HepG2 (cell line): ENCODE data around the gene CEACAM5. TPM values are rescaled to one million over a fixed set of nuclear protein-coding genes. Genes with fewer than 3 reads are reported as not detected.
A peak's percentile ranks its signal among the peaks of the same experiment; 100 is the strongest.

ENCODE experiments used
- HOXA5 ChIP-seq: sonication (generic); formaldehyde crosslinking; IDR thresholded peaks from 2 replicates; pipeline ENCODE4 v1.4.0; 2020; ENCODE audit warnings: missing genetic modification reagents
- IRF1 ChIP-seq: sonication (generic); formaldehyde crosslinking; IDR thresholded peaks from 2 replicates; pipeline ENCODE4 v1.4.0; 2020; ENCODE audit warnings: low read depth, mild to moderate bottlenecking, missing genetic modification reagents
- MIER2 ChIP-seq: IDR thresholded peaks from 2 replicates; pipeline ENCODE4 v1.6.1; 2016; ENCODE audit warnings: missing biosample characterization, missing genetic modification reagents
- REST ChIP-seq, 2 experiments: IDR thresholded peaks; 2 replicates each; pipeline ENCODE4 v1.6.1; 2011 to 2012; ENCODE audit warnings: low read length in 2 of 2, borderline replicate concordance in 1 of 2, low read depth in 1 of 2, mild to moderate bottlenecking in 1 of 2, moderate library complexity in 1 of 2
- SAFB2 ChIP-seq: sonication (generic); formaldehyde crosslinking; IDR thresholded peaks from 2 replicates; pipeline ENCODE4 v1.5.1; 2020; ENCODE audit warnings: missing genetic modification reagents, low read depth, mild to moderate bottlenecking, borderline replicate concordance
- SIX4 ChIP-seq: sonication (generic); formaldehyde crosslinking; IDR thresholded peaks from 2 replicates; pipeline ENCODE4 v1.4.0; 2020; ENCODE audit warnings: missing genetic modification reagents
- TFAP4 ChIP-seq: sonication (generic); IDR thresholded peaks from 2 replicates; pipeline ENCODE4 v1.6.1; 2016; ENCODE audit warnings: low read depth, borderline replicate concordance
- ZFP82 ChIP-seq: sonication (generic); formaldehyde crosslinking; IDR thresholded peaks from 2 replicates; pipeline ENCODE4 v1.5.1; 2020; ENCODE audit warnings: mild to moderate bottlenecking, missing genetic modification reagents, borderline replicate concordance
- ZNF501 ChIP-seq: sonication (generic); formaldehyde crosslinking; IDR thresholded peaks from 2 replicates; pipeline ENCODE4 v1.5.1; 2020; ENCODE audit warnings: mild to moderate bottlenecking, moderate library complexity, missing genetic modification reagents
- ZNF746 ChIP-seq: sonication (generic); formaldehyde crosslinking; IDR thresholded peaks from 2 replicates; pipeline ENCODE4 v1.8.0; 2022; ENCODE audit warnings: mild to moderate bottlenecking, missing genetic modification reagents
- ZNF770 ChIP-seq: sonication (generic); formaldehyde crosslinking; IDR thresholded peaks from 2 replicates; pipeline ENCODE4 v1.5.0; 2020; ENCODE audit warnings: mild to moderate bottlenecking, missing genetic modification reagents
- ZNF792 ChIP-seq: IDR thresholded peaks from 2 replicates; pipeline ENCODE4 v1.6.1; 2016
- polyA plus RNA-seq, 8 experiments: library from polyadenylated mRNA; depleted of rRNA in 3 of 8; stranded (reverse) in 7 of 8; unstranded in 1 of 8; fragments of >200 nt; fragmentation: Illumina TruSeq in 4 of 8; extraction: Trizol in 4 of 8; gene quantifications; 2 replicates each; pipeline versions ENCODE4 v1.2.1 to v1.2.3, GENCODE V29; 2011 to 2016; ENCODE audit warnings: low read depth in 4 of 8, missing spikeins in 1 of 8, mixed read lengths in 1 of 8; ENCODE audit not compliant: insufficient read depth in 1 of 8
- total RNA-seq, 5 experiments: library from RNA; depleted of rRNA; stranded (reverse); fragments of >200 nt; fragmentation: Illumina TruSeq; extraction: Trizol; gene quantifications; 2 replicates each; pipeline ENCODE4 v1.2.3, GENCODE V29; 2016; ENCODE audit warnings: low read depth in 1 of 5
- TF ChIP-seq, protein P1 (sequence below): sonication (generic); formaldehyde crosslinking; IDR thresholded peaks from 2 replicates; pipeline ENCODE4 v1.4.0; 2020; ENCODE audit warnings: missing genetic modification reagents
- TF ChIP-seq, protein P2 (sequence below): sonication (generic); formaldehyde crosslinking; IDR thresholded peaks from 2 replicates; pipeline ENCODE4 v1.4.0; 2020; ENCODE audit warnings: mild to moderate bottlenecking, missing genetic modification reagents

Gene CEACAM5
- total and polyA plus RNA-seq, 2 of the 13 experiments (the other 11 are each of a cell fraction or from before 2014, with no cell fraction given): not detected

- TF ChIP-seq IRF1 (CRISPR knock-in tag): no peak
- no peak for TF ChIP-seq HOXA5
- TF ChIP-seq TFAP4: no peak
- no peak for TF ChIP-seq SAFB2 (CRISPR knock-in tag)
- TF ChIP-seq, protein P1, sequence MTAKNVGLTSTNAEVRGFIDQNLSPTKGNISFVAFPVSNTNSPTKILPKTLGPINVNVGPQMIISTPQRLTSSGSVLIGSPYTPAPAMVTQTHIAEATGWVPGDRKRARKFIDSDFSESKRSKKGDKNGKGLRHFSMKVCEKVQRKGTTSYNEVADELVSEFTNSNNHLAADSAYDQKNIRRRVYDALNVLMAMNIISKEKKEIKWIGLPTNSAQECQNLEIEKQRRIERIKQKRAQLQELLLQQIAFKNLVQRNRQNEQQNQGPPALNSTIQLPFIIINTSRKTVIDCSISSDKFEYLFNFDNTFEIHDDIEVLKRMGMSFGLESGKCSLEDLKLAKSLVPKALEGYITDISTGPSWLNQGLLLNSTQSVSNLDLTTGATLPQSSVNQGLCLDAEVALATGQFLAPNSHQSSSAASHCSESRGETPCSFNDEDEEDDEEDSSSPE: no peak
- TF ChIP-seq ZFP82 (CRISPR knock-in tag): no peak
- TF ChIP-seq ZNF746 (CRISPR knock-in tag): no peak
- no peak for TF ChIP-seq SIX4 (CRISPR knock-in tag)
- no peak for TF ChIP-seq ZNF770 (CRISPR knock-in tag)
- TF ChIP-seq REST (IDR thresholded peaks at IDR 0.05; ENCODE audit: borderline replicate concordance in 1 of 2, low read depth in 1 of 2, low read length in 2 of 2): peak; percentile 73 to 93
- TF ChIP-seq, protein P2, sequence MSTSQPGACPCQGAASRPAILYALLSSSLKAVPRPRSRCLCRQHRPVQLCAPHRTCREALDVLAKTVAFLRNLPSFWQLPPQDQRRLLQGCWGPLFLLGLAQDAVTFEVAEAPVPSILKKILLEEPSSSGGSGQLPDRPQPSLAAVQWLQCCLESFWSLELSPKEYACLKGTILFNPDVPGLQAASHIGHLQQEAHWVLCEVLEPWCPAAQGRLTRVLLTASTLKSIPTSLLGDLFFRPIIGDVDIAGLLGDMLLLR: no peak
- TF ChIP-seq MIER2 (CRISPR knock-in tag): peak; percentile 93
- TF ChIP-seq ZNF792 (CRISPR knock-in tag): 0 out of 2 replicates have a peak, but pooled peaks have one; percentile 23
- no peak for TF ChIP-seq ZNF501 (CRISPR knock-in tag)
- TF ChIP-seq, all 625 proteins: peak for 6
Measured at GRCh38 chr19:41696402-41697197, 11.8 kb upstream of the CEACAM5 start (continued).
